ENCODE measurements around the gene TNNT2. TPM values are rescaled to one million over a fixed set of nuclear protein-coding genes. Genes with fewer than 3 reads are reported as not detected.

Gene TNNT2
- total and polyA plus RNA-seq, 2 of the 13 experiments (the other 11 are each of a cell fraction or from before 2014, with no cell fraction given) = 0.20 to 0.63 TPM

GRCh38 chr1:201326710-201327109, 50.8 kb downstream of the TNNT2 start (continued):
- TF ChIP-seq ZBTB10 (CRISPR knock-in tag; IDR thresholded peaks at IDR 0.05; ENCODE audit: borderline replicate concordance) = no peak
- TF ChIP-seq ZNF224 (CRISPR knock-in tag; IDR thresholded peaks at IDR 0.05) = no peak
- no peak for TF ChIP-seq HOXD1 (CRISPR knock-in tag; IDR thresholded peaks at IDR 0.05)
- TF ChIP-seq POLR2AphosphoS5 (IDR thresholded peaks at IDR 0.05; ENCODE audit: low read depth, low read length) = no peak
- TF ChIP-seq TRIM24 (CRISPR knock-in tag; IDR thresholded peaks at IDR 0.05) = no peak
- TF ChIP-seq PRPF4 (IDR thresholded peaks at IDR 0.05; ENCODE audit: low read depth, low read length, poor library complexity, severe bottlenecking) = no peak
- no peak for TF ChIP-seq ZNF749 (CRISPR knock-in tag; IDR thresholded peaks at IDR 0.05; ENCODE audit: borderline replicate concordance)
- TF ChIP-seq JUNB (CRISPR knock-in tag; IDR thresholded peaks at IDR 0.05; ENCODE audit: borderline replicate concordance) = no peak

- FAIRE-seq (no peak), DNase-seq (ENCODE audit: low spot score) (no peak), ATAC-seq (peak; percentile 44)
- Histone ChIP-seq H3K4me1 (ENCODE audit: insufficient read depth, low read length) (no peaks in the 10 kb centered on the region), H3K36me3 (replicated peaks in 1 of 2; ENCODE audit: control insufficient read depth in 1 of 2, insufficient read depth in 2 of 2, low read length in 2 of 2) (no peaks in the 10 kb centered on the region), H3K9ac (ENCODE audit: insufficient read depth, low read depth, low read length) (no peak overlapping the region), H3K4me2 (ENCODE audit: low read depth, low read length) (no peak overlapping the region), H3K27me3 (ENCODE audit: control insufficient read depth in 1 of 2, insufficient read depth in 2 of 2, low read length in 2 of 2) (peaks cover 3 to 4% of the 10 kb centered on the region in 2 experiments; a peak in 3 of 5 replicates), H3K9me3 (ENCODE audit: low read length) (no peaks in the 10 kb centered on the region), H3K27ac (ENCODE audit: extremely low read length, insufficient read depth, low read length) (no peak overlapping the region), H3K4me3 (replicated peaks in 1 of 3; ENCODE audit: insufficient read depth in 1 of 3, low read depth in 2 of 3, low read length in 3 of 3) (no peak overlapping the region), H3K79me2 (ENCODE audit: insufficient read depth, low read length) (no peaks in the 10 kb centered on the region), H4K20me1 (ENCODE audit: insufficient read depth, low read length) (no peaks in the 10 kb centered on the region), H2AFZ (ENCODE audit: low read length) (no peak overlapping the region)
- intact Hi-C loops (cut with micrococcal nuclease; ENCODE audit: unreplicated experiment) (no loop called here), in situ Hi-C loops (cut with HindIII; ENCODE audit: extremely low pct_ligation_motif_present, low pct_unique_long_range_greater_than_20kb) (no loop called here)
- POLR2A ChIA-PET = no interaction called here
- CTCF ChIA-PET (ENCODE audit: low intra/inter-chr PET ratio, low total read pairs) = no interaction called here
- WGBS (ENCODE audit: low lambda C conversion rate) = 40% methylated on average over 7 of the region's 8 CpGs
- BruUV-seq (replicated peaks) = no TSS peak
- no peak for TF ChIP-seq ZNF282 (IDR thresholded peaks at IDR 0.05; ENCODE audit: partially characterized antibody)
- no peak for TF ChIP-seq ZNF547 (CRISPR knock-in tag; IDR thresholded peaks at IDR 0.05)
- TF ChIP-seq MLLT10 (CRISPR knock-in tag; IDR thresholded peaks at IDR 0.05) = no peak
- TF ChIP-seq ZBTB7B (CRISPR knock-in tag; IDR thresholded peaks at IDR 0.05) = no peak
- TF ChIP-seq ZNF276 (CRISPR knock-in tag; IDR thresholded peaks at IDR 0.05; ENCODE audit: low read depth) = no peak
- no peak for TF ChIP-seq ESRRA (CRISPR knock-in tag; IDR thresholded peaks at IDR 0.05; ENCODE audit: low read depth)
- no peak for TF ChIP-seq AHDC1 (CRISPR knock-in tag; IDR thresholded peaks at IDR 0.05; ENCODE audit: borderline replicate concordance)
These were observed 51.8 kb downstream of the TNNT2 start for GRCh38 chr1:201325678-201326060.
